Ammon's horn (tissue), 1 donor: ENCODE results near the gene FLACC1.
A peak's percentile ranks its signal among the peaks of the same experiment; 100 is the strongest.

ENCODE experiments used
- DNase-seq: peaks from one replicate; pipeline ENCODE4 v3.0.0-alpha.2; 2016; ENCODE audit warnings: low spot score

FLACC1 gene

GRCh38 chr2:201276511-201276910 is 80.6 kb downstream of the FLACC1 start:
- DNase-seq, result no peak

- DNase-seq, result no peak
Measured at GRCh38 chr2:201275990-201276389, 81.2 kb downstream of the FLACC1 start.

- no peak for DNase-seq
Measured at GRCh38 chr2:201275069-201275468, 82.1 kb downstream of the FLACC1 start.

GRCh38 chr2:201273330-201273983 is 83.7 kb downstream of the FLACC1 start:
- no peak for DNase-seq

GRCh38 chr2:201271917-201272316 is 85.2 kb downstream of the FLACC1 start:
- no peak for DNase-seq

GRCh38 chr2:201270293-201271001 is 86.7 kb downstream of the FLACC1 start:
- DNase-seq, result no peak

GRCh38 chr2:201269764-201270163 is 87.4 kb downstream of the FLACC1 start:
- no peak for DNase-seq

GRCh38 chr2:201267278-201268030 is 89.7 kb downstream of the FLACC1 start:
- DNase-seq, result no peak

- no peak for DNase-seq
Measured at GRCh38 chr2:201266629-201267028, 90.5 kb downstream of the FLACC1 start.

GRCh38 chr2:201264472-201265173 is 92.5 kb downstream of the FLACC1 start:
- no peak for DNase-seq

- no peak for DNase-seq
Measured at GRCh38 chr2:201263779-201264178, 93.4 kb downstream of the FLACC1 start.

GRCh38 chr2:201262718-201263117 is 94.4 kb downstream of the FLACC1 start:
- DNase-seq, result no peak

- DNase-seq, result no peak
Measured at GRCh38 chr2:201261906-201262305, 95.2 kb downstream of the FLACC1 start.

GRCh38 chr2:201261471-201261870 is 95.7 kb downstream of the FLACC1 start:
- DNase-seq, result no peak

- peak; percentile 59 for DNase-seq
Measured at GRCh38 chr2:201260302-201260800, 96.8 kb downstream of the FLACC1 start, which contains the start of gene CASP8. Gene CASP8, plus strand, starts transcription at chr2:201260536. Its CDS starts 5,951 bp downstream, at chr2:201266487.

- DNase-seq, result no peak
Measured at GRCh38 chr2:201258666-201259615, 98.2 kb downstream of the FLACC1 start.

GRCh38 chr2:201257956-201258665 is 99.0 kb downstream of the FLACC1 start:
- DNase-seq, result peak; percentile 44

GRCh38 chr2:201257381-201257955 is 99.7 kb downstream of the FLACC1 start:
- peak; percentile 53 for DNase-seq

- DNase-seq, result no peak
Measured at GRCh38 chr2:201256082-201256481, 101.1 kb downstream of the FLACC1 start.
